Right ventricle myocardium inferior (tissue), 1 donor: ENCODE results near the gene KBTBD4. TPM values are rescaled to one million over a fixed set of nuclear protein-coding genes. Genes with fewer than 3 reads are reported as not detected.

ENCODE experiments used
- ATAC-seq: fragments of 200-7000 bp; cut with Tn5 transposase; one replicate; pipeline ENCODE4 v1.9.1; 2020; ENCODE audit warnings: mild to moderate bottlenecking, moderate library complexity
- DNase-seq: peaks from one replicate; pipeline ENCODE4 v3.0.0; 2021; ENCODE audit errors: missing footprints
- intact Hi-C: fragments of 100-400 bp; cut with DNase I; formaldehyde crosslinking; loops from one replicate; pipeline ENCODE4 v1.11.0; 2022
- total RNA-seq: library from RNA; stranded (reverse); fragmentation: NEBNext Ultra II Directional; extraction: Animal tissue kit (Norgen Biotek cat#: 25700); gene quantifications from one replicate; pipeline ENCODE4 v1.2.1, GENCODE V29; 2021
- donor health status: DM: no; HTN: yes; CAD: no; lungs with severe emphysema.

KBTBD4 gene
- total RNA-seq, 1 donor from 2014 or later = 13.1 TPM

DNA sequence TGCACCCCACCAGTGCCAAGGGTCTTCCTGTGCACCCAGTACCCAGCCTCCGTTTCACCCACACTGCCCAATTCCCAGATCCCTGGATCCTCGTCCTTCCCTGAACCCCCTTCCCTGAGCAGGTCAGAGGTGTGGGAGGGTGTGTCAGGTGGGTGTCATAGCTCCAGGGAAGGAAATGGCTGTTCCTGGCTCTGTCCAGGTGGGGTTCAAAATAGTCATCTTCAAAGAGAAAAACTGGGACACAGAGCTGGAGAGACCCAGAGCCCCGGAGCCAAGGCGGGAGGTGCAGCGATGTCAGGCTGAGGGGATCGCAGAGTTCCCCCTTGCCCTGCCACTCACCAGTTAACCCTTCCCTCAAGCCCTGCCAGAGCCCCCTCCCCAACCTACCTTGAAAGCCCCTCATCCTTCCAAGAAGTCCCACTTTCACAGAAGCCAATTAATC lies 14.7 kb upstream of the KBTBD4 start:
- DNase-seq = no peak
- intact Hi-C loops = no loop called here
- no peak for ATAC-seq

GRCh38 chr11:47592970-47593369 lies 14.2 kb upstream of the KBTBD4 start:
- intact Hi-C loops = no loop called here
- no peak for DNase-seq
- no peak for ATAC-seq

GRCh38 chr11:47592251-47592650 lies 13.5 kb upstream of the KBTBD4 start:
- intact Hi-C loops = no loop called here
- DNase-seq (no peak), ATAC-seq (no peak)

DNA sequence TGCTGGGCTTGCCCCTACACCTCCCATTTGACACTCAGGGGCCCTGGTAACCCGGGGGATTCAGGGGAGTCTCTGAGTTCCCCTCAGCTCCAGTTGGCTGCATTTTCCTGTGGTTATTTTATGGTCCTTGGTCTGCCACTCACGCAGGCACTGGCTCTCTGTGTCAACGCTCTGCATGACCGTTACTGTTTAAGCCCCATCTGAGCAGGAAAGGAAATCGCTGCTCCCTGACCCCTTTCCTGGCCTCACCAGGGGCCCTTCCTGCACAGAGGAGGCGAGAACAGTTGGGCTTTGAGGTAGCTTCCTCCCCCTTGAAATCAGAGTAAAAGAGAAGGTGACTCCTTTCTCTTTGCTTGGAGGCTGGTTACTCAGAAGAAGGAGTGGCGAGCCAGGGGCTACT lies 13.0 kb upstream of the KBTBD4 start:
- DNase-seq = no peak
- ATAC-seq = no peak
- intact Hi-C loops = no loop called here

- intact Hi-C loops = no loop called here
- peak; percentile 1 for ATAC-seq
- DNase-seq = no peak
Measured at GRCh38 chr11:47589977-47590861, 11.4 kb upstream of the KBTBD4 start.

DNA sequence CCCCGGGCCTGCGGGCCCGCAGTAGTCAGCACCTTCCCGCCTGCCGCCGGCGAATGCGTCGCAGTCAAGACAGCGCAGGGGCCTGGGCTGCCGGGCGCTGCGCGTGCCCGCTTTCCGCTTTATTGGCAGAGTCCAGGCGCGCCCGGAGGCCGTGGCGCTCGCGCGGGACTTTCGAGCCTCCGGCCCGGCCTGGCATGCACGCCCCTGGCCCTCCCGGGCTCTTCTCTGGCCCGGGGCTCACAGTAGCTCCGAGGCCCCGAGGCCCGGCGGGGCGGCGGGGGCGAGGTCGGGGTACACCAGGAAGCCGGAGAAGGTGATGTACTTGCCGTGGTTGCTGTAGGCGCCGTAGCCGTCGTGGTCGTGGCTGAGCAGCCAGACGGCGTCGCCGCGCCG lies 10.8 kb upstream of the KBTBD4 start:
- DNase-seq = no peak
- intact Hi-C loops = no loop called here

GRCh38 chr11:47589118-47589517 lies 10.3 kb upstream of the KBTBD4 start:
- DNase-seq (no peak), ATAC-seq (no peak)
- intact Hi-C loops = no loop called here

More for the DNA sequence above, 10.8 kb upstream of the KBTBD4 start:
- peak; percentile 18 for ATAC-seq

DNA sequence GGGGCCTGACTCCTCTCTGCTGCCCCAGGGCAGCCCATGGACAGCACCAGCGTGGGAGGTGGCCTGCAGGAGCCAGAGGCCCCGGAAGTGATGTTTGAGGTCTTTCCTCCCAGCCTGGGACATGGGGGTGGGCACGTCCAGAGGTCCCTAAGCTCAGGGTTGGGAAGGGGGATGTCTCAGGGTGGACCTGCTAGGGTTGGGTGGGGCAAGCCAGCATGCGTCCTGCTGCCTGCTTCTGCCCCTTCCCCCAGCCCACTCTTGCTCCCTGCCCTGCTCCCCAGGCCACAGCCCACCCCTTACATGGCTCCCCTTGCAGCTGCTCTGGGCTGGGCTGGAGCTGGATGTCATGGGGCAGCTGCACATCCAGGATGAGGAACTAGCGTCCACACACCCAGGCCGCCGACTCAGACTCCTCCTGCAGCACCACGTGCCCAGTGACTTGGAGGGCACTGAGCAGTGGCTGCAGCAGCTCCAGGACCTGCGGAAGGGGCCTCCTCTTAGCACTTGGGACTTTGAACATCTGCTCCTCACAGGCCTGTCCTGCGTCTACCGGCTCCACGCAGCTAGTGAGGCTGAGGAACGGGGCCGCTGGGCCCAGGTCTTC lies 9.1 kb upstream of the KBTBD4 start:
- intact Hi-C loops = no loop called here
- peak; percentile 83 for DNase-seq
- peak; percentile 32 for ATAC-seq

GRCh38 chr11:47587039-47587716 lies 8.4 kb upstream of the KBTBD4 start:
- ATAC-seq (no peak), DNase-seq (no peak)
- intact Hi-C loops = no loop called here

DNA sequence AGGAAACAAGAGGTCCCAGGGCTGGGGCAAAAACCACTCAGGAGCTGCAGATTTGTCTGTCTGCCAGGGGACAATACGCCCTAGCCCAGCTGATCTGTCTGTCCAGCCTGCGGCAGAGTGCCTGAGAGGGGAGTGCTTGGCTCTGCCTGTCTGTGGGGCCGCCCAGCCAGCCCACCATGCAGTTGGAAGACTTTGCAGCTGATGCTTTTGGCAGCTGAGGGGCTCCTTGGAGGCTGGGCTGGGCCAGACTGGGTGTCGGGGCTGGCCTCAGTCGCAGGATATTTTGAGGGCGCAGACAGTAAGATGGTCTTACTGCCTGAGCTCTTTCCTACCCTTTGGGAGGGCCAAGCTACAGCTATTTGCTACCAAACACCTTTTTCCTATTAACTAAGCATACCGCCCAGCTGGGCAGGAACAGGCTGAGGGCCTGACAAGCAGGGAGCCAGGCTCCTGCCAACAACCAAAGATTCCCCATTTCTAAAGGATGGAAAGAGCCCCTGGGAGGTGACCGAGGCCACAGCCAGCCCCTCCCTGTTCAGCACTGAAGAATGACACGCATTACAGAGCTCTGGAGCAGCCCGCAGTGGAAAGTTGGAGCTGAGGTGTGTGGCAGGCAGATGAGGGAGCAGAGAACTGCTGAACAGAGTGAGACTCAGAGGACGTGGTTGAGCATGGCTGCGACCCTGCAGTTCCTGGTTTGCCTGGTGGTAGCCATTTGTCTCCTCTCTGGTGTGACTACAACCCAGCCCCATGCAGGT lies 7.5 kb upstream of the KBTBD4 start, which contains the start of gene FAM180B:
TSS of gene FAM180B (plus strand) at position 581 of the 758 bp plus-strand sequence. CDS start at position 672, 91 bp downstream.
- intact Hi-C loops = no loop called here
- ATAC-seq (peak; percentile 32), DNase-seq (no peak)

GRCh38 chr11:47583844-47584243 lies 5.1 kb upstream of the KBTBD4 start:
- intact Hi-C loops = no loop called here
- ATAC-seq = no peak
- DNase-seq = no peak

GRCh38 chr11:47577460-47578041 lies 1.2 kb downstream of the KBTBD4 start:
- DNase-seq (no peak), ATAC-seq (no peak)
- intact Hi-C loops = loop anchor here (5.0 kb wide), 1 partner anchor 40 kb away; no protein-coding TSS in a partner anchor

- DNase-seq = no peak
- intact Hi-C loops = no loop called here
- peak; percentile 92 for ATAC-seq
Measured at GRCh38 chr11:47573321-47573720, 5.4 kb downstream of the KBTBD4 start.

DNA sequence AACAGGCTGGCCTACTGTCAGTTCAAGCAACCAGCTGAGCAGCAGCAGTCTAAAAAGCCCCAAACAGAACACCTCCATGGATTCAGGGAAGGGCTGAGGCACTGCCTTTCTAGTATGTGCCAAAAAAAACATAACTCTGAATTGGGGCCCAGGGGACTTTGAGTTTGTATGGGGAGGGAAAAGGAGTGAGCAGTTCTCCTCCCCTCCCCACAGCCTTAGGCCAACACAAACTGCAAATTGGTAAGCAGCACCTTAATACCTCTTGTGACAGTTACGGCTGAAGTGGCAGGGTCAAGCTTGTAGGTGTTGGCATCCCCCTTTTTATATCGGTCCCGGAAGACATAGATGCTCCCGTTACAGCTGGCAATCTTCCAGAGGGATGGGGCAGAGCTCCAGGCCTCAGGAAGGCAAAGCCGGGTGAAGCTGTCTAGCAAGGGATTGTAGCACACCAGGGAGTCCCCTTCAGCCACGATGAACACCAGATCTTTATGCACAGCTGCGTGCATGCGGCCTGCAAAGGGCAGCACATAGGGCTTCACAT lies 6.0 kb downstream of the KBTBD4 start:
- intact Hi-C loops = no loop called here
- no peak for DNase-seq
- peak; percentile 6 for ATAC-seq

DNA sequence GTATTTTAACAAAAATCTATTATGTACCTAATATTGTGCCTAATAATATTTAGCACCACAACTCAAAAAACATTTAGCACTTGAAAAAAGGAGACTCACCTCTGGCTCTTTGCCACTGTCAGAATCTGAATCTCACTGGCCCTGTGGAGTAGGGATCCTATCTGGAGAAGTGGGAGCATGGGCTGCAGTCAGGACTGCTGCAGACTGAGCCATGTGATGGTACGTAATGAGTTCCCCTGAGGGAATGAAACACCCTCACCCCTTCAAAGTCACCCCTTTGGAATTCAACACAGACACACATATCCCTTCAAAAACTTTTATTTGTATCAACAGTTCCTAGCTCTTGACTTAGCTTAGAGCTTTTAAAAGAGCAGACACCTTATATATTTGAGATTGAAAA lies 6.9 kb downstream of the KBTBD4 start:
- intact Hi-C loops = no loop called here
- DNase-seq (no peak), ATAC-seq (no peak)

GRCh38 chr11:47571357-47571729 lies 7.4 kb downstream of the KBTBD4 start:
- no peak for ATAC-seq
- intact Hi-C loops = no loop called here
- no peak for DNase-seq

- no peak for DNase-seq
- no peak for ATAC-seq
- intact Hi-C loops = no loop called here
Measured at GRCh38 chr11:47570651-47571356, 8.0 kb downstream of the KBTBD4 start.

- intact Hi-C loops = no loop called here
- DNase-seq = no peak
- ATAC-seq = no peak
Measured at GRCh38 chr11:47569646-47570045, 9.1 kb downstream of the KBTBD4 start.
